IMR-90 (cell line): Measurements from ENCODE around the gene SEL1L3. TPM values are rescaled to one million over a fixed set of nuclear protein-coding genes. Genes with fewer than 3 reads are reported as not detected.

ENCODE experiments used
- ATAC-seq: fragments of 200-7000 bp; cut with Tn5 transposase; 2 replicates; pipeline ENCODE4 v1.9.1; 2020; ENCODE audit warnings: low read depth, mild to moderate bottlenecking, moderate library complexity
- BruUV-seq: library from RNA; stranded (reverse); fragments of 400-500 nt; replicated peaks from 2 replicates; lab custom pipeline; 2021; lab: Mats Ljungman, UMichigan
- CTCF ChIA-PET: fragments of 300-600 bp; formaldehyde crosslinking; extraction: SDS; loops from one replicate; lab custom pipeline; 2021; ENCODE audit warnings: antibody characterized with exemption; lab: Yijun Ruan, JAX
- POLR2A ChIA-PET: fragments of 300-600 bp; sonication (Branson Sonifier 250); formaldehyde crosslinking; loops from one replicate; lab custom pipeline; 2022; ENCODE audit warnings: antibody characterized with exemption; ENCODE audit not compliant: unreplicated experiment; lab: Charles Lee
- DNase-seq: peaks from one replicate; pipeline ENCODE4 v3.0.0; 2013
- H2AFZ ChIP-seq: replicated peaks from 2 replicates; pipeline ENCODE3; 2013; ENCODE audit warnings: low read length, mild to moderate bottlenecking; ENCODE audit not compliant: poor library complexity
- H2AK5ac ChIP-seq: 2 replicates; pipeline ENCODE4 v1.6.1; 2013; ENCODE audit warnings: low read depth, low read length, inconsistent platforms
- H2AK9ac ChIP-seq: replicated peaks from 2 replicates; pipeline ENCODE3; 2013; ENCODE audit warnings: mild to moderate bottlenecking, low read depth, low read length, moderate library complexity; ENCODE audit not compliant: poor library complexity
- H2BK120ac ChIP-seq: 2 replicates; pipeline ENCODE4 v1.6.1; 2013; ENCODE audit warnings: low read depth, low read length, inconsistent platforms
- H2BK15ac ChIP-seq: 3 replicates; pipeline ENCODE4 v1.6.1; 2013; ENCODE audit warnings: low read depth, low read length, inconsistent platforms
- H2BK20ac ChIP-seq: 2 replicates; pipeline ENCODE4 v1.6.1; 2013; ENCODE audit warnings: low read depth, mild to moderate bottlenecking, inconsistent platforms, low read length, moderate library complexity
- H2BK5ac ChIP-seq: 2 replicates; pipeline ENCODE4 v1.6.1; 2013; ENCODE audit warnings: mild to moderate bottlenecking, low read depth, low read length, inconsistent platforms; ENCODE audit not compliant: poor library complexity, severe bottlenecking
- H3K14ac ChIP-seq: replicated peaks from 2 replicates; pipeline ENCODE4 v1.6.1; 2013; ENCODE audit warnings: low read depth, low read length, inconsistent platforms
- H3K18ac ChIP-seq: 2 replicates; pipeline ENCODE4 v1.6.1; 2013; ENCODE audit warnings: low read depth, low read length, control low read depth
- H3K23ac ChIP-seq: 2 replicates; pipeline ENCODE4 v1.6.1; 2013; ENCODE audit warnings: low read depth, low read length, inconsistent platforms
- H3K27ac ChIP-seq: 2 replicates; pipeline ENCODE4 v1.5.1; 2013; ENCODE audit warnings: mild to moderate bottlenecking, control low read depth, low read length; ENCODE audit not compliant: insufficient read depth
- H3K27me3 ChIP-seq: 2 replicates; pipeline ENCODE4 v1.6.1; 2013; ENCODE audit warnings: low read length; ENCODE audit not compliant: control insufficient read depth, insufficient read depth
- H3K36me3 ChIP-seq: 2 replicates; pipeline ENCODE4 v1.6.1; 2013; ENCODE audit warnings: low read length, mixed read lengths; ENCODE audit not compliant: control insufficient read depth, insufficient read depth
- H3K4ac ChIP-seq: 2 replicates; pipeline ENCODE4 v1.6.1; 2013; ENCODE audit warnings: low read depth, low read length, inconsistent platforms
- H3K4me1 ChIP-seq: 2 replicates; pipeline ENCODE4 v1.6.1; 2013; ENCODE audit warnings: low read length, mixed read lengths; ENCODE audit not compliant: control insufficient read depth, insufficient read depth
- H3K4me2 ChIP-seq: 2 replicates; pipeline ENCODE4 v1.6.1; 2013; ENCODE audit warnings: low read depth, mild to moderate bottlenecking, control low read depth, low read length, moderate library complexity
- H3K4me3 ChIP-seq: 2 replicates; pipeline ENCODE4 v1.5.1; 2013; ENCODE audit warnings: low read depth, mild to moderate bottlenecking, control low read depth, low read length, moderate library complexity; ENCODE audit not compliant: insufficient read depth
- H3K56ac ChIP-seq: 2 replicates; pipeline ENCODE4 v1.6.1; 2013; ENCODE audit warnings: low read length, inconsistent platforms; ENCODE audit not compliant: insufficient read depth; ENCODE audit errors: extremely low read depth
- H3K79me1 ChIP-seq, 2 experiments: 2 replicates each; pipeline ENCODE4 v1.6.1; 2013; ENCODE audit warnings: low read length in 2 of 2, inconsistent platforms in 1 of 2, low read depth in 1 of 2
- H3K9ac ChIP-seq: 2 replicates; pipeline ENCODE4 v1.6.1; 2013; ENCODE audit warnings: low read depth, low read length, control low read depth
- H3K9me1 ChIP-seq: 2 replicates; pipeline ENCODE4 v1.6.1; 2013; ENCODE audit warnings: low read length, inconsistent platforms; ENCODE audit not compliant: insufficient read depth
- H3K9me3 ChIP-seq: 2 replicates; pipeline ENCODE4 v1.6.1; 2013; ENCODE audit warnings: low read length; ENCODE audit not compliant: control insufficient read depth, insufficient read depth
- H4K20me1 ChIP-seq: 2 replicates; pipeline ENCODE4 v1.6.1; 2013; ENCODE audit warnings: low read length, inconsistent platforms; ENCODE audit not compliant: insufficient read depth
- H4K5ac ChIP-seq: 2 replicates; pipeline ENCODE4 v1.6.1; 2013; ENCODE audit warnings: mild to moderate bottlenecking, low read depth, low read length, control low read depth
- H4K8ac ChIP-seq, 2 experiments: 2 replicates each; pipeline ENCODE4 v1.6.1; 2013; ENCODE audit warnings: low read depth in 2 of 2, low read length in 2 of 2, control low read depth in 1 of 2, inconsistent platforms in 1 of 2
- H4K91ac ChIP-seq: 2 replicates; pipeline ENCODE4 v1.6.1; 2013; ENCODE audit warnings: low read depth, low read length, inconsistent platforms; ENCODE audit not compliant: insufficient read depth
- BHLHE40 ChIP-seq: fragments of 150-350 bp; IDR thresholded peaks from 2 replicates; pipeline ENCODE4 v1.6.1; 2016; ENCODE audit warnings: mild to moderate bottlenecking, low read depth, low read length
- CTCF ChIP-seq: conservative IDR thresholded peaks from 2 replicates; pipeline ENCODE4 v1.5.1; 2012; ENCODE audit warnings: mild to moderate bottlenecking, low read depth, low read length, improper control_type of control experiment
- ELK1 ChIP-seq: fragments of 150-350 bp; IDR thresholded peaks from 2 replicates; pipeline ENCODE4 v1.6.1; 2016; ENCODE audit warnings: low read depth, mild to moderate bottlenecking, low read length, moderate library complexity, borderline replicate concordance
- FOS ChIP-seq: fragments of 150-350 bp; IDR thresholded peaks from 2 replicates; pipeline ENCODE4 v1.6.1; 2016; ENCODE audit warnings: low read depth, low read length
- MAFK ChIP-seq: IDR thresholded peaks from 2 replicates; pipeline ENCODE4 v1.6.1; 2012; ENCODE audit warnings: low read depth, low read length, improper control_type of control experiment
- MXI1 ChIP-seq: IDR thresholded peaks from 2 replicates; pipeline ENCODE4 v1.6.1; 2012; ENCODE audit warnings: low read depth, mild to moderate bottlenecking, low read length, moderate library complexity, borderline replicate concordance
- POLR2A ChIP-seq: IDR thresholded peaks from 2 replicates; pipeline ENCODE4 v1.6.1; 2012; ENCODE audit warnings: mild to moderate bottlenecking, low read depth, low read length
- RAD21 ChIP-seq: IDR thresholded peaks from 2 replicates; pipeline ENCODE4 v1.6.1; 2012; ENCODE audit warnings: low read length, improper control_type of control experiment
- USF2 ChIP-seq: fragments of 150-350 bp; IDR thresholded peaks from 2 replicates; pipeline ENCODE4 v1.6.1; 2017; ENCODE audit warnings: mild to moderate bottlenecking, antibody characterized with exemption, low read length, low read depth
- whole genome bisulfite sequencing, 2 experiments: methylation state at CpG; one replicate each; pipeline versions ENCODE4 v1.1.5 to v1.1.7; 2013; ENCODE audit warnings: missing lambda C conversion rate in 2 of 2; ENCODE audit not compliant: insufficient read length in 1 of 2; ENCODE audit errors: extremely low coverage in 2 of 2; 5-methylcytosine and 5-hydroxymethylcytosine counted together
- dilution Hi-C: fragments of 300-500 bp; cut with HindIII; formaldehyde crosslinking; loops from one replicate; pipeline ENCODE4 v1.14.3; 2018; ENCODE audit warnings: low sequenced_read_pairs; ENCODE audit not compliant: unreplicated experiment
- in situ Hi-C: fragments of 300-500 bp; cut with MboI; formaldehyde crosslinking; loops from 3 replicates; pipeline ENCODE4 v1.14.3; 2019; ENCODE audit warnings: low sequenced_read_pairs, inconsistent platforms, mixed read lengths
- intact Hi-C: fragments of 100-400 bp; cut with micrococcal nuclease; formaldehyde crosslinking; loops from 2 replicates; pipeline ENCODE4 v1.10.0; 2022
- polyA plus RNA-seq, 3 experiments: library from polyadenylated mRNA; depleted of rRNA; stranded (reverse); fragments of >200 nt; gene quantifications; 2 replicates each; pipeline ENCODE4 v1.2.3, GENCODE V29; 2012; ENCODE audit warnings: low replicate concordance in 1 of 3
- total RNA-seq: library from RNA; depleted of rRNA; stranded (reverse); fragments of >200 nt; gene quantifications from 2 replicates; pipeline ENCODE4 v1.2.3, GENCODE V29; 2012

Gene SEL1L3
- total and polyA plus RNA-seq, 2 of the 4 experiments (the other 2 are of a cell fraction), result 16.4 to 43.7 TPM

GRCh38 chr4:25823632-25824031 is 39.2 kb downstream of the SEL1L3 start:
- no peak overlapping the region for H3K4ac ChIP-seq
- ChIA-PET POLR2A (no interaction called here), CTCF (no interaction called here)
- H3K9ac ChIP-seq, result no peak overlapping the region
- H4K20me1 ChIP-seq, result no peaks in the 10 kb centered on the region
- H2AK5ac ChIP-seq, result no peak overlapping the region
- H3K4me3 ChIP-seq, result no peak overlapping the region
- no TSS peak for BruUV-seq
- H3K56ac ChIP-seq, result no peak overlapping the region
- no peak overlapping the region for H2AFZ ChIP-seq
- no peaks in the 10 kb centered on the region for H3K27me3 ChIP-seq
- H2BK5ac ChIP-seq, result no peak overlapping the region
- in situ Hi-C loops (no loop called here), intact Hi-C loops (no loop called here), dilution Hi-C loops (no loop called here)
- H4K5ac ChIP-seq, result no peak overlapping the region
- ATAC-seq (no peak), DNase-seq (no peak)
- H3K9me1 ChIP-seq, result peaks cover 8% of the 10 kb centered on the region
- TF ChIP-seq CTCF, result no peak
- TF ChIP-seq MAFK, result no peak
- TF ChIP-seq BHLHE40, result no peak
- no peak for TF ChIP-seq POLR2A
- no peak for TF ChIP-seq ELK1
- no peak for TF ChIP-seq MXI1
- TF ChIP-seq RAD21, result no peak
- TF ChIP-seq FOS, result no peak
- no peak for TF ChIP-seq USF2
- H4K8ac ChIP-seq, result no peak overlapping the region
- WGBS, 2 experiments, result 63% methylated on average over 4 of the region's 7 CpGs; no CpG with 5 or more reads in 1 of the 2 experiments
- H3K23ac ChIP-seq, result no peak overlapping the region
- no peak overlapping the region for H3K18ac ChIP-seq
- H3K36me3 ChIP-seq, result peaks cover 2% of the 10 kb centered on the region
- H2BK120ac ChIP-seq, result no peak overlapping the region
- no peak overlapping the region for H2BK20ac ChIP-seq
- H4K91ac ChIP-seq, result no peak overlapping the region
- H3K14ac ChIP-seq, result no peak overlapping the region
- H3K9me3 ChIP-seq, result no peaks in the 10 kb centered on the region
- H3K27ac ChIP-seq, result no peak overlapping the region
- no peak overlapping the region for H2BK15ac ChIP-seq
- no peak overlapping the region for H3K4me2 ChIP-seq
- H3K79me1 ChIP-seq, result no peaks in the 10 kb centered on the region
- no peak overlapping the region for H2AK9ac ChIP-seq
- peaks cover 3% of the 10 kb centered on the region for H3K4me1 ChIP-seq
